Endodermal cell (in vitro differentiated cells): ENCODE results near the gene ATP5F1A. TPM values are rescaled to one million over a fixed set of nuclear protein-coding genes. Genes with fewer than 3 reads are reported as not detected.
A peak's percentile ranks its signal among the peaks of the same experiment; 100 is the strongest.

Experiments
- DNase-seq: peaks from one replicate; pipeline ENCODE4 v3.0.0-alpha.2; 2017
- H3K27ac ChIP-seq: 2 replicates; pipeline ENCODE4 v1.5.1; 2013; ENCODE audit warnings: mild to moderate bottlenecking, low read depth, low read length, moderate library complexity
- H3K27me3 ChIP-seq: 2 replicates; pipeline ENCODE4 v1.6.1; 2013; ENCODE audit warnings: mild to moderate bottlenecking, low read length, moderate library complexity; ENCODE audit not compliant: insufficient read depth, control insufficient read depth, poor library complexity, severe bottlenecking
- H3K36me3 ChIP-seq: 2 replicates; pipeline ENCODE4 v1.7.0; 2013; ENCODE audit warnings: mild to moderate bottlenecking, low read length, moderate library complexity; ENCODE audit not compliant: control insufficient read depth, insufficient read depth
- H3K4me1 ChIP-seq: one replicate; pipeline ENCODE4 v1.7.0; 2013; ENCODE audit warnings: low read length; ENCODE audit not compliant: control insufficient read depth, insufficient read depth
- H3K4me3 ChIP-seq: 2 replicates; pipeline ENCODE4 v1.5.1; 2013; ENCODE audit warnings: mild to moderate bottlenecking, low read length, moderate library complexity
- H3K9ac ChIP-seq: 2 replicates; pipeline ENCODE4 v1.6.1; 2013; ENCODE audit warnings: mild to moderate bottlenecking, low read length, moderate library complexity; ENCODE audit not compliant: poor library complexity, severe bottlenecking; ENCODE audit errors: extremely low read depth
- H3K9me3 ChIP-seq: 2 replicates; pipeline ENCODE4 v1.6.1; 2013; ENCODE audit warnings: mild to moderate bottlenecking, low read length, moderate library complexity; ENCODE audit not compliant: control insufficient read depth
- H3K27ac Mint-ChIP-seq: 2 replicates; pipeline ENCODE4 v1.8.0; 2020; ENCODE audit warnings: mixed read lengths
- H3K27me3 Mint-ChIP-seq: 2 replicates; pipeline ENCODE4 v1.8.0; 2021; ENCODE audit warnings: mild to moderate bottlenecking, mixed read lengths; ENCODE audit not compliant: insufficient read depth
- H3K36me3 Mint-ChIP-seq: 2 replicates; pipeline ENCODE4 v1.8.0; 2020; ENCODE audit warnings: low read depth, mixed read lengths
- H3K4me1 Mint-ChIP-seq: 2 replicates; pipeline ENCODE4 v1.8.0; 2020; ENCODE audit warnings: mixed read lengths
- H3K4me3 Mint-ChIP-seq: 2 replicates; pipeline ENCODE4 v1.8.0; 2020; ENCODE audit warnings: mild to moderate bottlenecking, moderate library complexity, mixed read lengths
- H3K9me3 Mint-ChIP-seq: 2 replicates; pipeline ENCODE4 v1.8.0; 2020; ENCODE audit warnings: mild to moderate bottlenecking, mixed read lengths
- WGBS, 2 experiments: methylation state at CpG; one replicate each; pipeline versions ENCODE4 v1.1.5 to v1.1.7; 2013; ENCODE audit warnings: missing lambda C conversion rate in 2 of 2, mixed read lengths in 1 of 2; ENCODE audit not compliant: insufficient coverage in 1 of 2, insufficient read length in 1 of 2; 5-methylcytosine and 5-hydroxymethylcytosine counted together
- long read RNA-seq, 4 experiments: library from polyadenylated mRNA in 2 of 4; library from RNA in 1 of 4; library from capped mRNA in 1 of 4; stranded (forward) in 3 of 4; unstranded in 1 of 4; transcript quantifications; one replicate each; pipeline ENCODE4 v2.0.0, GENCODE V29; 2020 to 2021; ENCODE audit warnings: inconsistent platforms in 1 of 4
- polyA plus RNA-seq, 2 experiments: library from polyadenylated mRNA; stranded (reverse); fragments of 50-300 nt; gene quantifications; one replicate each; pipeline ENCODE4 v1.2.3, GENCODE V29; 2013
- total RNA-seq, 2 donors: library from RNA; stranded (reverse); fragmentation: NEBNext Ultra II Directional in 1 of 2; extraction: Animal tissue kit (Norgen Biotek cat#: 25700) in 1 of 2; gene quantifications; 2 replicates in 1 of 2; 3 replicates in 1 of 2; pipeline ENCODE4 v1.2.1, GENCODE V29; 2021
- TF ChIP-seq, protein P1 (sequence below): fragments of 200-600 bp; sonication (generic); conservative IDR thresholded peaks from 2 replicates; pipeline ENCODE4 v1.5.0; 2021; ENCODE audit warnings: antibody characterized with exemption, mild to moderate bottlenecking

ATP5F1A gene
- total RNA-seq, result 100 to 1,000 TPM; 608 to 706 TPM
- 609 TPM for polyA plus RNA-seq (2013, experiment 1 of 2)
- polyA plus RNA-seq (2013, experiment 2 of 2), result 550 TPM
- long read RNA-seq, experiment 1, full-length matches to known transcripts, result 376 of 514 reads
- long read RNA-seq, experiment 1, partial matches to known transcripts, result 125 of 514 reads
- long read RNA-seq, experiment 1, other reads (novel, unspliced or antisense), result 13 of 514 reads
- long read RNA-seq, experiment 2, full-length matches to known transcripts, result 1,342 of 1,414 reads
- long read RNA-seq, experiment 2, partial matches to known transcripts, result 53 of 1,414 reads
- long read RNA-seq, experiment 2, other reads (novel, unspliced or antisense), result 19 of 1,414 reads
- long read RNA-seq, experiment 3, full-length matches to known transcripts, result 5,943 of 6,064 reads
- long read RNA-seq, experiment 3, partial matches to known transcripts, result 65 of 6,064 reads
- long read RNA-seq, experiment 3, other reads (novel, unspliced or antisense), result 56 of 6,064 reads
- long read RNA-seq, experiment 4, full-length matches to known transcripts, result 1,698 of 1,997 reads
- long read RNA-seq, experiment 4, partial matches to known transcripts, result 283 of 1,997 reads
- long read RNA-seq, experiment 4, other reads (novel, unspliced or antisense), result 16 of 1,997 reads

DNA sequence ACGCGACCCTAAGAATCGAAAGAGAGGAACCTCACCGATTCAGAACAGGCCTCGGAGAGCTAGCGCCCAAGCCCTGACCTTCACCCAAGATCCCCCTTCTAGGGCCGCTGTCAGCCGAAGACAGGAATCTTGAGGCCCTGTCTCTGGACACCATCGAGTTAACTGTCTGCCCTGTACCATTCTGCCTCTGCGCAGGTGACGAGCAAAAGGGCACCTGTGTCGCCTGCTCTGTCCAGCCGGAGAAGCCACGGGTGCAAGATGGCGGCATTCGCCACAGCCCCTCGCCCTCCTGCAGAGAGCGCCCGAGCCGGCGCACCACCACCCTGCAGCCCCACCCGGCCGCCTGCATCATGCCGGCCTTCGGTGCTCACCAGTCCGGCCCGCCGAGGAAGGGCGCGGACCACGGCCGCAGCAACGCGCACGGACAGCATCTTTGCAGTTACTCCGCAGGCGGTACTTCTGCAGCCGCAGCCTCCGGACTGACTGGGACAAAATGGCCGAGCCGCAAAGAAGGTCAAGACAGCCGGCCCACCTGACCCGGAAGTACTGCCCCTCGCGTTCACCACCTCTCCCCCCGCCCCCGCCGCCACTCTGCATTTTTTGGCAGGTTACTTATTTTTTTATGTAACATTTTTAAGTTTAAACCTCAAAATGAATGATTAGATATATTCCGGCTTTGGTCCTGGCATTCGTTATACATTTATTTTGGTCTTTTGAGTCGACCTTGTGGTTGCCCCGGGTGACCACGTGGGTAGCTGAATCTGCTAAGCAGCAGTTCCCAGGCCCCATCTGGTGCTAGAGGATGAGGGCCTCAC is at the start of gene ATP5F1A:
Gene ATP5F1A, minus strand, starts transcription at position 496 of the 815 bp plus-strand sequence. Its CDS starts 65 bp downstream, at position 431.
- peak; percentile 94 for DNase-seq
- Mint-ChIP-seq H3K9me3 (no peaks in the 10 kb centered on the region), H3K36me3 (peaks cover 29% of the 10 kb centered on the region), H3K27me3 (no peaks in the 10 kb centered on the region), H3K27ac (peak within 1 kb of the TSS; percentile 98), H3K4me3 (peak within 1 kb of the TSS; percentile 98), H3K4me1 (peaks cover 15% of the 10 kb centered on the region)
- Histone ChIP-seq H3K4me1 (no peaks in the 10 kb centered on the region), H3K4me3 (peak within 1 kb of the TSS; percentile 97), H3K27ac (peak within 1 kb of the TSS; percentile 88), H3K27me3 (no peaks in the 10 kb centered on the region), H3K9ac (peak within 1 kb of the TSS; percentile 95), H3K9me3 (no peaks in the 10 kb centered on the region), H3K36me3 (peaks cover 29% of the 10 kb centered on the region)
- TF ChIP-seq, protein P1, sequence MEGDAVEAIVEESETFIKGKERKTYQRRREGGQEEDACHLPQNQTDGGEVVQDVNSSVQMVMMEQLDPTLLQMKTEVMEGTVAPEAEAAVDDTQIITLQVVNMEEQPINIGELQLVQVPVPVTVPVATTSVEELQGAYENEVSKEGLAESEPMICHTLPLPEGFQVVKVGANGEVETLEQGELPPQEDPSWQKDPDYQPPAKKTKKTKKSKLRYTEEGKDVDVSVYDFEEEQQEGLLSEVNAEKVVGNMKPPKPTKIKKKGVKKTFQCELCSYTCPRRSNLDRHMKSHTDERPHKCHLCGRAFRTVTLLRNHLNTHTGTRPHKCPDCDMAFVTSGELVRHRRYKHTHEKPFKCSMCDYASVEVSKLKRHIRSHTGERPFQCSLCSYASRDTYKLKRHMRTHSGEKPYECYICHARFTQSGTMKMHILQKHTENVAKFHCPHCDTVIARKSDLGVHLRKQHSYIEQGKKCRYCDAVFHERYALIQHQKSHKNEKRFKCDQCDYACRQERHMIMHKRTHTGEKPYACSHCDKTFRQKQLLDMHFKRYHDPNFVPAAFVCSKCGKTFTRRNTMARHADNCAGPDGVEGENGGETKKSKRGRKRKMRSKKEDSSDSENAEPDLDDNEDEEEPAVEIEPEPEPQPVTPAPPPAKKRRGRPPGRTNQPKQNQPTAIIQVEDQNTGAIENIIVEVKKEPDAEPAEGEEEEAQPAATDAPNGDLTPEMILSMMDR, result no peak
- 0% methylated on average over 28 to 48 of the region's 53 CpGs for WGBS, 2 experiments

- Mint-ChIP-seq H3K27me3 (no peaks in the 10 kb centered on the region), H3K4me1 (no peaks in the 10 kb centered on the region), H3K36me3 (no peaks in the 10 kb centered on the region), H3K27ac (no peak overlapping the region), H3K9me3 (no peaks in the 10 kb centered on the region), H3K4me3 (no peak overlapping the region)
- H3K36me3 ChIP-seq, result no peaks in the 10 kb centered on the region
- no peaks in the 10 kb centered on the region for H3K9me3 ChIP-seq
- H3K4me3 ChIP-seq, result no peak overlapping the region
- WGBS, 2 experiments, result 85 to 94% methylated on average over 2 to 4 of the region's 4 CpGs
- no peak overlapping the region for H3K27ac ChIP-seq
- no peak overlapping the region for H3K9ac ChIP-seq
- TF ChIP-seq, protein P1, result no peak
- H3K27me3 ChIP-seq, result no peaks in the 10 kb centered on the region
- no peak for DNase-seq
- H3K4me1 ChIP-seq, result no peaks in the 10 kb centered on the region
These were observed 43.1 kb upstream of the ATP5F1A start for GRCh38 chr18:46141199-46141598.

GRCh38 chr18:46140173-46140572 is 42.1 kb upstream of the ATP5F1A start:
- no peak overlapping the region for H3K27ac Mint-ChIP-seq
- 96 to 100% methylated on average over 3 of the region's 4 CpGs for WGBS, 2 experiments
- peaks cover 3% of the 10 kb centered on the region for H3K4me1 Mint-ChIP-seq
- no peaks in the 10 kb centered on the region for H3K9me3 ChIP-seq
- H3K9me3 Mint-ChIP-seq, result no peaks in the 10 kb centered on the region
- no peak overlapping the region for H3K4me3 Mint-ChIP-seq
- H3K27me3 Mint-ChIP-seq, result no peaks in the 10 kb centered on the region
- no peaks in the 10 kb centered on the region for H3K27me3 ChIP-seq
- H3K4me3 ChIP-seq, result no peak overlapping the region
- H3K36me3 Mint-ChIP-seq, result no peaks in the 10 kb centered on the region
- no peak overlapping the region for H3K9ac ChIP-seq
- DNase-seq, result no peak
- H3K4me1 ChIP-seq, result no peaks in the 10 kb centered on the region
- TF ChIP-seq, protein P1, result no peak
- no peaks in the 10 kb centered on the region for H3K36me3 ChIP-seq
- H3K27ac ChIP-seq, result no peak overlapping the region
